IMR-90 (cell line): ENCODE data around the gene PLXNA4. TPM values are rescaled to one million over a fixed set of nuclear protein-coding genes. Genes with fewer than 3 reads are reported as not detected.

Experiments used
- ATAC-seq: fragments of 200-7000 bp; cut with Tn5 transposase; 2 replicates; pipeline ENCODE4 v1.9.1; 2020; ENCODE audit warnings: low read depth, mild to moderate bottlenecking, moderate library complexity
- BruUV-seq: library from RNA; stranded (reverse); fragments of 400-500 nt; replicated peaks from 2 replicates; lab custom pipeline; 2021; lab: Mats Ljungman, UMichigan
- CTCF ChIA-PET: fragments of 300-600 bp; formaldehyde crosslinking; extraction: SDS; loops from one replicate; lab custom pipeline; 2021; ENCODE audit warnings: antibody characterized with exemption; lab: Yijun Ruan, JAX
- POLR2A ChIA-PET: fragments of 300-600 bp; sonication (Branson Sonifier 250); formaldehyde crosslinking; loops from one replicate; lab custom pipeline; 2022; ENCODE audit warnings: antibody characterized with exemption; ENCODE audit not compliant: unreplicated experiment; lab: Charles Lee
- DNase-seq: peaks from one replicate; pipeline ENCODE4 v3.0.0; 2013
- H2AFZ ChIP-seq: replicated peaks from 2 replicates; pipeline ENCODE3; 2013; ENCODE audit warnings: low read length, mild to moderate bottlenecking; ENCODE audit not compliant: poor library complexity
- H2AK5ac ChIP-seq: 2 replicates; pipeline ENCODE4 v1.6.1; 2013; ENCODE audit warnings: low read depth, low read length, inconsistent platforms
- H2AK9ac ChIP-seq: replicated peaks from 2 replicates; pipeline ENCODE3; 2013; ENCODE audit warnings: mild to moderate bottlenecking, low read depth, low read length, moderate library complexity; ENCODE audit not compliant: poor library complexity
- H2BK120ac ChIP-seq: 2 replicates; pipeline ENCODE4 v1.6.1; 2013; ENCODE audit warnings: low read depth, low read length, inconsistent platforms
- H2BK15ac ChIP-seq: 3 replicates; pipeline ENCODE4 v1.6.1; 2013; ENCODE audit warnings: low read depth, low read length, inconsistent platforms
- H2BK20ac ChIP-seq: 2 replicates; pipeline ENCODE4 v1.6.1; 2013; ENCODE audit warnings: low read depth, mild to moderate bottlenecking, inconsistent platforms, low read length, moderate library complexity
- H2BK5ac ChIP-seq: 2 replicates; pipeline ENCODE4 v1.6.1; 2013; ENCODE audit warnings: mild to moderate bottlenecking, low read depth, low read length, inconsistent platforms; ENCODE audit not compliant: poor library complexity, severe bottlenecking
- H3K14ac ChIP-seq: replicated peaks from 2 replicates; pipeline ENCODE4 v1.6.1; 2013; ENCODE audit warnings: low read depth, low read length, inconsistent platforms
- H3K18ac ChIP-seq: 2 replicates; pipeline ENCODE4 v1.6.1; 2013; ENCODE audit warnings: low read depth, low read length, control low read depth
- H3K23ac ChIP-seq: 2 replicates; pipeline ENCODE4 v1.6.1; 2013; ENCODE audit warnings: low read depth, low read length, inconsistent platforms
- H3K27ac ChIP-seq: 2 replicates; pipeline ENCODE4 v1.5.1; 2013; ENCODE audit warnings: mild to moderate bottlenecking, control low read depth, low read length; ENCODE audit not compliant: insufficient read depth
- H3K27me3 ChIP-seq: 2 replicates; pipeline ENCODE4 v1.6.1; 2013; ENCODE audit warnings: low read length; ENCODE audit not compliant: control insufficient read depth, insufficient read depth
- H3K36me3 ChIP-seq: 2 replicates; pipeline ENCODE4 v1.6.1; 2013; ENCODE audit warnings: low read length, mixed read lengths; ENCODE audit not compliant: control insufficient read depth, insufficient read depth
- H3K4ac ChIP-seq: 2 replicates; pipeline ENCODE4 v1.6.1; 2013; ENCODE audit warnings: low read depth, low read length, inconsistent platforms
- H3K4me1 ChIP-seq: 2 replicates; pipeline ENCODE4 v1.6.1; 2013; ENCODE audit warnings: low read length, mixed read lengths; ENCODE audit not compliant: control insufficient read depth, insufficient read depth
- H3K4me2 ChIP-seq: 2 replicates; pipeline ENCODE4 v1.6.1; 2013; ENCODE audit warnings: low read depth, mild to moderate bottlenecking, control low read depth, low read length, moderate library complexity
- H3K4me3 ChIP-seq: 2 replicates; pipeline ENCODE4 v1.5.1; 2013; ENCODE audit warnings: low read depth, mild to moderate bottlenecking, control low read depth, low read length, moderate library complexity; ENCODE audit not compliant: insufficient read depth
- H3K56ac ChIP-seq: 2 replicates; pipeline ENCODE4 v1.6.1; 2013; ENCODE audit warnings: low read length, inconsistent platforms; ENCODE audit not compliant: insufficient read depth; ENCODE audit errors: extremely low read depth
- H3K79me1 ChIP-seq, 2 experiments: 2 replicates each; pipeline ENCODE4 v1.6.1; 2013; ENCODE audit warnings: low read length in 2 of 2, inconsistent platforms in 1 of 2, low read depth in 1 of 2
- H3K9ac ChIP-seq: 2 replicates; pipeline ENCODE4 v1.6.1; 2013; ENCODE audit warnings: low read depth, low read length, control low read depth
- H3K9me1 ChIP-seq: 2 replicates; pipeline ENCODE4 v1.6.1; 2013; ENCODE audit warnings: low read length, inconsistent platforms; ENCODE audit not compliant: insufficient read depth
- H3K9me3 ChIP-seq: 2 replicates; pipeline ENCODE4 v1.6.1; 2013; ENCODE audit warnings: low read length; ENCODE audit not compliant: control insufficient read depth, insufficient read depth
- H4K20me1 ChIP-seq: 2 replicates; pipeline ENCODE4 v1.6.1; 2013; ENCODE audit warnings: low read length, inconsistent platforms; ENCODE audit not compliant: insufficient read depth
- H4K5ac ChIP-seq: 2 replicates; pipeline ENCODE4 v1.6.1; 2013; ENCODE audit warnings: mild to moderate bottlenecking, low read depth, low read length, control low read depth
- H4K8ac ChIP-seq, 2 experiments: 2 replicates each; pipeline ENCODE4 v1.6.1; 2013; ENCODE audit warnings: low read depth in 2 of 2, low read length in 2 of 2, control low read depth in 1 of 2, inconsistent platforms in 1 of 2
- H4K91ac ChIP-seq: 2 replicates; pipeline ENCODE4 v1.6.1; 2013; ENCODE audit warnings: low read depth, low read length, inconsistent platforms; ENCODE audit not compliant: insufficient read depth
- CHD1 ChIP-seq: IDR thresholded peaks from 2 replicates; pipeline ENCODE4 v1.6.1; 2012; ENCODE audit warnings: low read depth, low read length, improper control_type of control experiment
- FOS ChIP-seq: fragments of 150-350 bp; IDR thresholded peaks from 2 replicates; pipeline ENCODE4 v1.6.1; 2016; ENCODE audit warnings: low read depth, low read length
- MAFK ChIP-seq: IDR thresholded peaks from 2 replicates; pipeline ENCODE4 v1.6.1; 2012; ENCODE audit warnings: low read depth, low read length, improper control_type of control experiment
- MAZ ChIP-seq: IDR thresholded peaks from 2 replicates; pipeline ENCODE4 v1.6.1; 2012; ENCODE audit warnings: low read depth, mild to moderate bottlenecking, low read length, improper control_type of control experiment, moderate library complexity, borderline replicate concordance
- MXI1 ChIP-seq: IDR thresholded peaks from 2 replicates; pipeline ENCODE4 v1.6.1; 2012; ENCODE audit warnings: low read depth, mild to moderate bottlenecking, low read length, moderate library complexity, borderline replicate concordance
- POLR2A ChIP-seq: IDR thresholded peaks from 2 replicates; pipeline ENCODE4 v1.6.1; 2012; ENCODE audit warnings: mild to moderate bottlenecking, low read depth, low read length
- RAD21 ChIP-seq: IDR thresholded peaks from 2 replicates; pipeline ENCODE4 v1.6.1; 2012; ENCODE audit warnings: low read length, improper control_type of control experiment
- RFX5 ChIP-seq: IDR thresholded peaks from 2 replicates; pipeline ENCODE4 v1.8.0; 2012; ENCODE audit warnings: low read depth, mild to moderate bottlenecking, low read length, moderate library complexity
- SMC3 ChIP-seq: fragments of 150-350 bp; IDR thresholded peaks from 2 replicates; pipeline ENCODE4 v1.6.1; 2016; ENCODE audit warnings: low read depth, mild to moderate bottlenecking, antibody characterized with exemption, low read length, moderate library complexity
- WGBS, 2 experiments: methylation state at CpG; one replicate each; pipeline versions ENCODE4 v1.1.5 to v1.1.7; 2013; ENCODE audit warnings: missing lambda C conversion rate in 2 of 2; ENCODE audit not compliant: insufficient read length in 1 of 2; ENCODE audit errors: extremely low coverage in 2 of 2; 5-methylcytosine and 5-hydroxymethylcytosine counted together
- dilution Hi-C: fragments of 300-500 bp; cut with HindIII; formaldehyde crosslinking; loops from one replicate; pipeline ENCODE4 v1.14.3; 2018; ENCODE audit warnings: low sequenced_read_pairs; ENCODE audit not compliant: unreplicated experiment
- in situ Hi-C: fragments of 300-500 bp; cut with MboI; formaldehyde crosslinking; loops from 3 replicates; pipeline ENCODE4 v1.14.3; 2019; ENCODE audit warnings: low sequenced_read_pairs, inconsistent platforms, mixed read lengths
- intact Hi-C: fragments of 100-400 bp; cut with micrococcal nuclease; formaldehyde crosslinking; loops from 2 replicates; pipeline ENCODE4 v1.10.0; 2022
- polyA plus RNA-seq, 3 experiments: library from polyadenylated mRNA; depleted of rRNA; stranded (reverse); fragments of >200 nt; gene quantifications; 2 replicates each; pipeline ENCODE4 v1.2.3, GENCODE V29; 2012; ENCODE audit warnings: low replicate concordance in 1 of 3
- total RNA-seq: library from RNA; depleted of rRNA; stranded (reverse); fragments of >200 nt; gene quantifications from 2 replicates; pipeline ENCODE4 v1.2.3, GENCODE V29; 2012
- TF ChIP-seq, protein P1 (sequence below): fragments of 150-350 bp; IDR thresholded peaks from 2 replicates; pipeline ENCODE4 v1.6.1; 2016; ENCODE audit warnings: low read depth, mild to moderate bottlenecking, low read length, moderate library complexity, borderline replicate concordance

The PLXNA4 gene
- total and polyA plus RNA-seq, 2 of the 4 experiments (the other 2 are of a cell fraction), result under 0.01 TPM

DNA sequence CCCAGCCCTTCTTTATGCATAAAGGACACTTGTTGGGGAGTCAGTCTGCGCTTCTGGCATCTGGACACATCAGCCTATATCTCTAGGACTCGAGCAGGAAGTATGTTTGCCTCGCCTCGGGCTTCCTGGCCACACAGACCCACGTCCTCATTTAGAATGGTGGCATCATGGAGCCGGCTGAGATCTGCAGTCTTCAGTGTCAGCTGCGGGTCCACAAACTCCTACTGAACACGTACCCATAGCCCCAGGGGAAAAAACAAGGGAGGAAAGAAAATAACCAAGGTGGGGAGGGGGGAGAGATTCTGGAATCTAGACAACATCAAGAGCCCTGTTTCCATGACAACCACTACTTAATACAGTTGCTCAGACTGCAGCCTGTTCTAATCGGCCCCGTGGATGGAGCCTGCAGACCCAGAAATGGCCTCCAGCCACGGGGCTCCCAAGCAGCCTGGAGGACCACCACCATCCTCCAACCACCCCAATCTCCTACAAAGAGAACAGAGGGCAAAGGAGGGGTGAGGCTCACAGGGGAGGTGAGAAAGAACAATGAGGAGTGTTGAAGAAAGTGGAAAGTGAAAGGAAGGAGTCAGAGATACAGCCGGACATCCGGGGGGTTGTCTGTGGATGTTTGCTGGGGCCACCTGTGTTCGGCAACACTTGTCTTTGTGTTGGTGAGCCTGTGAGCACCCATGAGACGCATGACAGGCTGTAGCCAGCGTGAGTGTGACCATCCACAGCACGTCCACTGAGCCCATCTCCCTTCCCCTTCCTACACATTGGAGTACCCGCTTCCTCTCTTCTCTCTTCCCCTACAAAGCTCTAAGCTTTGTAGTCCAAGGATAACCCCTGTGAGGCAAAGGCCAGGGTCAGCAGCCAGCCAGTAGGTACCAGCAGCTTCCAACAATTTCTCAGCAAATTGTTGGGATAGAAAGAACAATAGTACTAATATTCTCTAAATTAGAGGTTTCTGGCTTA, 141.0 kb downstream of the PLXNA4 start (continued):
- TF ChIP-seq, protein P1, sequence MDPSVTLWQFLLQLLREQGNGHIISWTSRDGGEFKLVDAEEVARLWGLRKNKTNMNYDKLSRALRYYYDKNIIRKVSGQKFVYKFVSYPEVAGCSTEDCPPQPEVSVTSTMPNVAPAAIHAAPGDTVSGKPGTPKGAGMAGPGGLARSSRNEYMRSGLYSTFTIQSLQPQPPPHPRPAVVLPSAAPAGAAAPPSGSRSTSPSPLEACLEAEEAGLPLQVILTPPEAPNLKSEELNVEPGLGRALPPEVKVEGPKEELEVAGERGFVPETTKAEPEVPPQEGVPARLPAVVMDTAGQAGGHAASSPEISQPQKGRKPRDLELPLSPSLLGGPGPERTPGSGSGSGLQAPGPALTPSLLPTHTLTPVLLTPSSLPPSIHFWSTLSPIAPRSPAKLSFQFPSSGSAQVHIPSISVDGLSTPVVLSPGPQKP, result no peak
- no peak for TF ChIP-seq SMC3

DNA sequence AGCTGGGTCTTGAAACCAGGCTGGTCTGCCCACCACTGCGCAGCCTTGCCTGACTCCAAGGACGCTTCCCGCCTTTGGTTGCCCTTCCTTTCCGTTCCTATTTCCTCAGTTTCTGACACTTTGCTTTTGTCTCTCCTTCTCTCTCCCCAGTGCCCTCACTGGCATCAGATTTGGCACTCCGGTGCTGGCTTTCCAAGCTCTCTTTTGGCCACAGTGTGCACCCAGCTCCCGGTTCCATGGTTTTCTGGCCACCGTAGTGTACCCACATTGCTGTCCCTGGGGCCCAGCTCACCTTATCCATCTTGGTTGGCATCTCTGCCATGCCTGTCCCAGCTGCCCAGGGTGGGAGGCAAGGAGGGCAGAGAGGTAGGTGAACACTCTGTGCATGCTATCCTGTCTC, 142.2 kb downstream of the PLXNA4 start:
- H3K4me2 ChIP-seq, result no peak overlapping the region
- H3K79me1 ChIP-seq, result no peaks in the 10 kb centered on the region
- H3K27me3 ChIP-seq, result no peaks in the 10 kb centered on the region
- H2BK20ac ChIP-seq, result no peak overlapping the region
- CTCF ChIA-PET, result no interaction called here
- H3K36me3 ChIP-seq, result no peaks in the 10 kb centered on the region
- H3K4ac ChIP-seq, result no peak overlapping the region
- no peak overlapping the region for H2BK120ac ChIP-seq
- no peak overlapping the region for H3K27ac ChIP-seq
- H3K4me3 ChIP-seq, result no peak overlapping the region
- in situ Hi-C loops, result no loop called here
- no peaks in the 10 kb centered on the region for H3K9me1 ChIP-seq
- no peak overlapping the region for H4K5ac ChIP-seq
- no peak overlapping the region for H2BK15ac ChIP-seq
- H4K8ac ChIP-seq, result no peak overlapping the region
- DNase-seq (no peak), ATAC-seq (no peak)
- no peak overlapping the region for H4K91ac ChIP-seq
- POLR2A ChIA-PET, result no interaction called here
- TF ChIP-seq MAFK, result no peak
- no peak for TF ChIP-seq CHD1
- TF ChIP-seq, protein P1, result no peak
- no peak for TF ChIP-seq MXI1
- no peak for TF ChIP-seq RAD21
- TF ChIP-seq MAZ, result no peak
- no peak for TF ChIP-seq RFX5
- TF ChIP-seq POLR2A, result no peak
- no peak for TF ChIP-seq FOS
- no peak overlapping the region for H3K18ac ChIP-seq
- H3K14ac ChIP-seq, result no peak overlapping the region
- no peak overlapping the region for H3K56ac ChIP-seq
- no peak overlapping the region for H3K9ac ChIP-seq
- dilution Hi-C loops, result no loop called here
- H4K20me1 ChIP-seq, result no peaks in the 10 kb centered on the region
- no peak overlapping the region for H2AK9ac ChIP-seq
- H2AK5ac ChIP-seq, result no peak overlapping the region
- no peak overlapping the region for H2AFZ ChIP-seq
- H3K4me1 ChIP-seq, result no peaks in the 10 kb centered on the region
- no peak overlapping the region for H2BK5ac ChIP-seq
- intact Hi-C loops, result no loop called here
- 83% methylated on average over 4 of the region's 7 CpGs; no CpG with 5 or more reads in 1 of the 2 experiments for WGBS, 2 experiments
- no TSS peak for BruUV-seq
- H3K23ac ChIP-seq, result no peak overlapping the region
- H3K9me3 ChIP-seq, result no peaks in the 10 kb centered on the region
